Thyroid gland (tissue), 4 donors: ENCODE results near the gene SERINC1. TPM values are rescaled to one million over a fixed set of nuclear protein-coding genes. Genes with fewer than 3 reads are reported as not detected.

Experiments
- DNase-seq, 2 donors: peaks; one replicate each; pipeline ENCODE4 v3.0.0-alpha.2; 2019
- H3K27ac ChIP-seq, 3 donors: fragments of 200-600 bp; sonication (generic); 1 replicate in 2 of 3; 2 replicates in 1 of 3; pipeline ENCODE4 v1.5.1; 2016 to 2019; ENCODE audit warnings: mild to moderate bottlenecking in 1 of 3, moderate library complexity in 1 of 3
- H3K27me3 ChIP-seq: fragments of 200-600 bp; sonication (generic); one replicate; pipeline ENCODE4 v1.5.1; 2019
- H3K36me3 ChIP-seq, 2 donors: fragments of 200-600 bp; sonication (generic); one replicate each; pipeline ENCODE4 v1.5.1; 2016 to 2019
- H3K4me1 ChIP-seq, 2 donors: fragments of 200-600 bp; sonication (generic); one replicate each; pipeline ENCODE4 v1.5.1; 2017 to 2019
- H3K4me3 ChIP-seq, 3 donors: fragments of 200-600 bp; sonication (generic); replicated peaks in 1 of 3; 1 replicate in 2 of 3; 2 replicates in 1 of 3; pipeline ENCODE4 v1.5.1; 2016; ENCODE audit warnings: mild to moderate bottlenecking in 1 of 3
- H3K9me3 ChIP-seq: fragments of 200-600 bp; sonication (generic); one replicate; pipeline ENCODE4 v1.5.1; 2017
- POLR2A ChIP-seq, 2 donors: fragments of 450-650 bp; IDR thresholded peaks; one replicate each; pipeline ENCODE4 v1.6.1; 2017; ENCODE audit warnings: antibody characterized with exemption in 2 of 2, mild to moderate bottlenecking in 2 of 2, moderate library complexity in 1 of 2
- WGBS, 2 donors: methylation state at CpG; one replicate each; pipeline ENCODE4 v1.1.5; 2017; 5-methylcytosine and 5-hydroxymethylcytosine counted together
- intact Hi-C: fragments of 100-400 bp; cut with DNase I; formaldehyde crosslinking; loops from one replicate; pipeline ENCODE4 v1.15.1; 2023
- total RNA-seq, 4 donors: library from RNA; depleted of rRNA; stranded (reverse); fragments of >200 nt; gene quantifications; one replicate each; pipeline ENCODE4 v1.2.3, GENCODE V29; 2016
- TF ChIP-seq, protein P1 (sequence below), 6 experiments: fragments of 200-600 bp in 3 of 6; fragments of 450-650 bp in 3 of 6; sonication (generic) in 3 of 6; IDR thresholded peaks; one replicate each; pipeline ENCODE4 v1.5.1; 2016 to 2019; ENCODE audit warnings: antibody characterized with exemption in 6 of 6, mild to moderate bottlenecking in 2 of 6, inconsistent platforms in 1 of 6, moderate library complexity in 1 of 6

SERINC1 gene
- total RNA-seq, 4 donors from 2014 or later: 241 to 365 (median 292) TPM

DNA sequence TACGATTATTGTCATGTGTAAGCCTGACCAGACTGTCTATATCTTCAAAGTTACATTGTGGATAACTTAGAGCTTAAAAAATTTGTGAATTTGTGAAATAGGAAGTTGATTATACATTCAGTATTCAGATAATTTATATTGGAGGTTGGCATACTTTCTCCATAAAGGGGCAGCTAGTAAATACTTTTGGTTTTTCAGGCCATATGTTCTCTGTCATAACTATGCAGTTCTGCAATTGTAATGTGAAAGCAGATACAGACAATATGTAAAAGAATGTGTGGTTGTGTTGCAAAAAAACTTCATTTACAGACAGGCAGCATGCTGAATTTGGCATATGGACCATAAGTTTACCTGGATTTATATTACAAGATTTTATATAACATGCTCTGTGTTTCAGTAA is 42.8 kb downstream of the SERINC1 start:
- H3K27ac ChIP-seq: no peak overlapping the region
- TF ChIP-seq POLR2A (IDR thresholded peaks at IDR 0.05): no peak
- TF ChIP-seq, protein P1, sequence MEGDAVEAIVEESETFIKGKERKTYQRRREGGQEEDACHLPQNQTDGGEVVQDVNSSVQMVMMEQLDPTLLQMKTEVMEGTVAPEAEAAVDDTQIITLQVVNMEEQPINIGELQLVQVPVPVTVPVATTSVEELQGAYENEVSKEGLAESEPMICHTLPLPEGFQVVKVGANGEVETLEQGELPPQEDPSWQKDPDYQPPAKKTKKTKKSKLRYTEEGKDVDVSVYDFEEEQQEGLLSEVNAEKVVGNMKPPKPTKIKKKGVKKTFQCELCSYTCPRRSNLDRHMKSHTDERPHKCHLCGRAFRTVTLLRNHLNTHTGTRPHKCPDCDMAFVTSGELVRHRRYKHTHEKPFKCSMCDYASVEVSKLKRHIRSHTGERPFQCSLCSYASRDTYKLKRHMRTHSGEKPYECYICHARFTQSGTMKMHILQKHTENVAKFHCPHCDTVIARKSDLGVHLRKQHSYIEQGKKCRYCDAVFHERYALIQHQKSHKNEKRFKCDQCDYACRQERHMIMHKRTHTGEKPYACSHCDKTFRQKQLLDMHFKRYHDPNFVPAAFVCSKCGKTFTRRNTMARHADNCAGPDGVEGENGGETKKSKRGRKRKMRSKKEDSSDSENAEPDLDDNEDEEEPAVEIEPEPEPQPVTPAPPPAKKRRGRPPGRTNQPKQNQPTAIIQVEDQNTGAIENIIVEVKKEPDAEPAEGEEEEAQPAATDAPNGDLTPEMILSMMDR (IDR thresholded peaks at IDR 0.05): no peak
- no peak for DNase-seq
- no peaks in the 10 kb centered on the region for H3K9me3 ChIP-seq
- intact Hi-C loops: no loop called here
- peaks cover 6 to 7% of the 10 kb centered on the region in 2 donors for H3K36me3 ChIP-seq
- 95 to 97% methylated on average over 1 of the region's 1 CpG for WGBS, 2 donors
- H3K4me1 ChIP-seq: no peaks in the 10 kb centered on the region
- H3K4me3 ChIP-seq: no peak overlapping the region
- H3K27me3 ChIP-seq: no peaks in the 10 kb centered on the region

GRCh38 chr6:122426597-122426996 is 45.0 kb downstream of the SERINC1 start:
- H3K9me3 ChIP-seq: no peaks in the 10 kb centered on the region
- no peaks in the 10 kb centered on the region for H3K27me3 ChIP-seq
- intact Hi-C loops: no loop called here
- no peak overlapping the region for H3K27ac ChIP-seq
- no peak for TF ChIP-seq POLR2A (IDR thresholded peaks at IDR 0.05)
- TF ChIP-seq, protein P1 (IDR thresholded peaks at IDR 0.05): no peak
- no peaks in the 10 kb centered on the region for H3K4me1 ChIP-seq
- peaks cover 0 to 11% of the 10 kb centered on the region in 2 donors for H3K36me3 ChIP-seq
- no peak for DNase-seq
- WGBS, 2 donors: 94 to 96% methylated on average over 3 of the region's 3 CpGs
- no peak overlapping the region for H3K4me3 ChIP-seq

- intact Hi-C loops: no loop called here
- Histone ChIP-seq H3K9me3 (no peaks in the 10 kb centered on the region), H3K36me3 (peaks cover 0 to 18% of the 10 kb centered on the region in 2 donors), H3K4me3 (no peak overlapping the region), H3K4me1 (no peaks in the 10 kb centered on the region), H3K27ac (no peak overlapping the region), H3K27me3 (no peaks in the 10 kb centered on the region)
- WGBS, 2 donors: 95 to 98% methylated on average over 1 of the region's 1 CpG
- no peak for DNase-seq
- TF ChIP-seq, protein P1 (IDR thresholded peaks at IDR 0.05): no peak
- no peak for TF ChIP-seq POLR2A (IDR thresholded peaks at IDR 0.05)
Observed at GRCh38 chr6:122423734-122424133, 47.9 kb downstream of the SERINC1 start.

GRCh38 chr6:122422614-122423267 is 48.9 kb downstream of the SERINC1 start:
- H3K4me1 ChIP-seq: no peaks in the 10 kb centered on the region
- intact Hi-C loops: no loop called here
- no peak overlapping the region for H3K27ac ChIP-seq
- WGBS, 2 donors: 91 to 98% methylated on average over 1 of the region's 1 CpG
- DNase-seq: no peak
- no peaks in the 10 kb centered on the region for H3K9me3 ChIP-seq
- no peak overlapping the region for H3K4me3 ChIP-seq
- H3K36me3 ChIP-seq: peaks cover 0 to 18% of the 10 kb centered on the region in 2 donors
- no peaks in the 10 kb centered on the region for H3K27me3 ChIP-seq
- TF ChIP-seq, protein P1 (IDR thresholded peaks at IDR 0.05): no peak
- TF ChIP-seq POLR2A (IDR thresholded peaks at IDR 0.05): no peak

GRCh38 chr6:122422003-122422402 is 49.6 kb downstream of the SERINC1 start:
- intact Hi-C loops: no loop called here
- 97 to 100% methylated on average over 2 of the region's 2 CpGs for WGBS, 2 donors

More at GRCh38 chr6:122422003-122422402, 49.6 kb downstream of the SERINC1 start:
- Histone ChIP-seq H3K4me3 (no peak overlapping the region), H3K27ac (no peak overlapping the region), H3K4me1 (no peaks in the 10 kb centered on the region), H3K9me3 (no peaks in the 10 kb centered on the region), H3K27me3 (no peaks in the 10 kb centered on the region), H3K36me3 (peaks cover 0 to 18% of the 10 kb centered on the region in 2 donors)
- no peak for DNase-seq
- TF ChIP-seq, protein P1 (IDR thresholded peaks at IDR 0.05): no peak
- TF ChIP-seq POLR2A (IDR thresholded peaks at IDR 0.05): no peak
